ENCODE results near the gene VRK2.

Gene VRK2

GRCh38 chr2:58122540-58122939 is 75.9 kb downstream of the VRK2 start:
- no peak for DNase-seq (ENCODE audit: low read depth)
- no peak for TF ChIP-seq CTCF (IDR thresholded peaks at IDR 0.05; ENCODE audit: insufficient read depth, low read depth, low read length, missing control alignments)
- H3K4me3 ChIP-seq (ENCODE audit: low read depth, low read length): no peak overlapping the region

- no peak for TF ChIP-seq CTCF (IDR thresholded peaks at IDR 0.05; ENCODE audit: insufficient read depth, low read depth, low read length, missing control alignments)
- DNase-seq (ENCODE audit: low read depth): no peak
- H3K4me3 ChIP-seq (ENCODE audit: low read depth, low read length): no peak overlapping the region
Observed at GRCh38 chr2:58127111-58127510, 80.5 kb downstream of the VRK2 start.

GRCh38 chr2:58130238-58130637 is 83.6 kb downstream of the VRK2 start:
- no peak overlapping the region for H3K4me3 ChIP-seq (ENCODE audit: low read depth, low read length)
- DNase-seq (ENCODE audit: low read depth): no peak
- TF ChIP-seq CTCF (IDR thresholded peaks at IDR 0.05; ENCODE audit: insufficient read depth, low read depth, low read length, missing control alignments): no peak

- no peak for DNase-seq (ENCODE audit: low read depth)
- TF ChIP-seq CTCF (IDR thresholded peaks at IDR 0.05; ENCODE audit: insufficient read depth, low read depth, low read length, missing control alignments): no peak
- H3K4me3 ChIP-seq (ENCODE audit: low read depth, low read length): no peak overlapping the region
Observed at GRCh38 chr2:58131191-58132011, 84.8 kb downstream of the VRK2 start.

- no peak for TF ChIP-seq CTCF (IDR thresholded peaks at IDR 0.05; ENCODE audit: insufficient read depth, low read depth, low read length, missing control alignments)
- no peak overlapping the region for H3K4me3 ChIP-seq (ENCODE audit: low read depth, low read length)
- DNase-seq (ENCODE audit: low read depth): no peak
Observed at GRCh38 chr2:58133395-58133794, 86.8 kb downstream of the VRK2 start.

GRCh38 chr2:58135861-58136260 is 89.3 kb downstream of the VRK2 start:
- H3K4me3 ChIP-seq (ENCODE audit: low read depth, low read length): no peak overlapping the region
- DNase-seq (ENCODE audit: low read depth): no peak
- no peak for TF ChIP-seq CTCF (IDR thresholded peaks at IDR 0.05; ENCODE audit: insufficient read depth, low read depth, low read length, missing control alignments)

- no peak overlapping the region for H3K4me3 ChIP-seq (ENCODE audit: low read depth, low read length)
- no peak for DNase-seq (ENCODE audit: low read depth)
- no peak for TF ChIP-seq CTCF (IDR thresholded peaks at IDR 0.05; ENCODE audit: insufficient read depth, low read depth, low read length, missing control alignments)
Observed at GRCh38 chr2:58137221-58137620, 90.6 kb downstream of the VRK2 start.

Measured in GM12865 (cell line).